Activated B cell treated with CpG ODN at 0.5 μM for 24 hours (primary cell): Measurements from ENCODE around the gene DBN1. TPM values are rescaled to one million over a fixed set of nuclear protein-coding genes. Genes with fewer than 3 reads are reported as not detected.

ENCODE experiments used
- ATAC-seq: fragments of 200-7000 bp; cut with Tn5 transposase; one replicate; pipeline ENCODE4 v1.10.0; 2021; ENCODE audit warnings: low read depth, mild to moderate bottlenecking, moderate library complexity
- CTCF ChIA-PET: fragments of 350-600 bp; sonication (Branson Sonifier 250); formaldehyde crosslinking; loops from one replicate; lab custom pipeline; 2021; ENCODE audit warnings: antibody characterized with exemption; lab: Charles Lee
- POLR2A ChIA-PET: fragments of 350-600 bp; sonication (Branson Sonifier 250); formaldehyde crosslinking; loops from one replicate; lab custom pipeline; 2021; ENCODE audit warnings: antibody characterized with exemption; lab: Charles Lee
- DNase-seq: peaks from one replicate; pipeline ENCODE4 v3.0.0; 2022
- H3K27ac Mint-ChIP-seq: one replicate; pipeline ENCODE4 v1.8.0; 2020; ENCODE audit warnings: mixed read lengths
- H3K27me3 Mint-ChIP-seq: one replicate; pipeline ENCODE4 v1.8.0; 2021; ENCODE audit warnings: mixed read lengths
- H3K36me3 Mint-ChIP-seq: one replicate; pipeline ENCODE4 v1.8.0; 2021; ENCODE audit warnings: low read depth, mixed read lengths
- H3K4me1 Mint-ChIP-seq: one replicate; pipeline ENCODE4 v1.8.0; 2021; ENCODE audit warnings: mixed read lengths
- H3K4me3 Mint-ChIP-seq: one replicate; pipeline ENCODE4 v1.8.0; 2020; ENCODE audit warnings: mild to moderate bottlenecking, mixed read lengths
- H3K9me3 Mint-ChIP-seq: one replicate; pipeline ENCODE4 v1.8.0; 2020; ENCODE audit warnings: mixed read lengths
- intact Hi-C: fragments of 100-400 bp; cut with micrococcal nuclease; formaldehyde crosslinking; loops from one replicate; pipeline ENCODE4 v1.15.1; 2024
- total RNA-seq: library from RNA; stranded (reverse); gene quantifications from 2 replicates; pipeline ENCODE4 v1.2.3, GENCODE V29; 2022
- TF ChIP-seq, protein P1 (sequence below): fragments of 200-600 bp; IDR thresholded peaks from one replicate; pipeline ENCODE4 v1.8.0; 2022; ENCODE audit warnings: antibody characterized with exemption, mild to moderate bottlenecking

The DBN1 gene
- total RNA-seq, 1 donor from 2014 or later = 3.9 TPM

DNA sequence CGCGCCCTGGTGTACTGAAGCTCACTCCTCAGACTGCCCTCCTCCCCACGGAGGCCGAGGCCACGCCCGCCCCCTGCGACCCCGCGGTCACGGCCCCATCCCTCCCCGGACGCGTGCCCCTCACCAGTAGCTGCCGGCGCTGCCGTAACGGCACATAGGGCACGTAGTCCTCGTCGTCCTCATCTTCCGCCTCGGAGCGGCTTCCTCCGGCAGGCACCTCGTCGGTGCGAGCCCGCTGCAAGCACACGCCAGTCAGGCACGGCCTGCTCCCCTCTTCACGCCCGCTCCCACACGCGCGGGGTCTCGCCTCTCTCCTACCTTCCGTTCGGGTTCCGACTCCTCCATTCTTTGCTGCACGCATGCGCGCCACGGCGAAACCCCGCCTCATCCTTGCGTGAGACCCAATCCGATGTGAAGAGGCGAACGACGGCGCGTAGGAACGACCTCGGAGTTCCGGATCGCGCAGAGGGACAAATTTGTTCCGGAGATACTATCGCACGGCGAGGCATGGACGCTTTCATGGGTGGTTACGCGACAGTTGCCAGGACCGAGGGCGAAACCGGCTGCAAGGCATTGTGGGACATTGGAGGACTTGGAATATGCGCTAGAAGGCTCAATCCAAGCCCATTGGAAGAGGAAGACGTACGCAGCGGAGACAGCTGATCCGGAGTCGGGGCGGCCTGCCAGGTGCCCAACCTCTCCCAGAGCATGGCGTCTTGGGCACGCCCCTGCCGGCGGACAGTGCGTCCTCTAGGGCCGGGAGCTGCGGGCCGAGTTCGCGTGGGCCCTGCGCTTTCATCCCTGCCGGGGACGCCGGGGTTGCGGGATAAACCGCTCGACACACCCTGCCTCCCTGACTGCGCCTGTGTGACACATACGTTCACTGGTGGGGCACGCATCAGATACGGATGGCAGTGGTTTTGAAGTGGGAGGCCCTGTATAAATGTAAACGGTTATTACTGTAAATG lies 43.5 kb upstream of the DBN1 start, which contains the start of gene DDX41:
Gene DDX41 (minus strand): TSS at position 361 of the 968 bp plus-strand sequence. CDS start 16 bp downstream, at position 345.
- Mint-ChIP-seq H3K27me3 (no peaks in the 10 kb centered on the region), H3K36me3 (peaks cover 74% of the 10 kb centered on the region), H3K27ac (peak within 1 kb of the TSS; percentile 94), H3K4me3 (peak within 1 kb of the TSS; percentile 98), H3K4me1 (peaks cover 50% of the 10 kb centered on the region), H3K9me3 (no peaks in the 10 kb centered on the region)
- ChIA-PET CTCF (interaction anchor here (1.4 to 3.5 kb wide), 2 partner anchors 16 to 404 kb away, joined by 3 to 21 read pairs; no protein-coding TSS in a partner anchor), POLR2A (interaction anchor here (0.6 to 1.6 kb wide), 4 partner anchors 9 to 1046 kb away, joined by 3 to 9 read pairs (median 4); partner anchors contain the start of gene RNF44)
- peak; percentile 92 for ATAC-seq
- TF ChIP-seq, protein P1, sequence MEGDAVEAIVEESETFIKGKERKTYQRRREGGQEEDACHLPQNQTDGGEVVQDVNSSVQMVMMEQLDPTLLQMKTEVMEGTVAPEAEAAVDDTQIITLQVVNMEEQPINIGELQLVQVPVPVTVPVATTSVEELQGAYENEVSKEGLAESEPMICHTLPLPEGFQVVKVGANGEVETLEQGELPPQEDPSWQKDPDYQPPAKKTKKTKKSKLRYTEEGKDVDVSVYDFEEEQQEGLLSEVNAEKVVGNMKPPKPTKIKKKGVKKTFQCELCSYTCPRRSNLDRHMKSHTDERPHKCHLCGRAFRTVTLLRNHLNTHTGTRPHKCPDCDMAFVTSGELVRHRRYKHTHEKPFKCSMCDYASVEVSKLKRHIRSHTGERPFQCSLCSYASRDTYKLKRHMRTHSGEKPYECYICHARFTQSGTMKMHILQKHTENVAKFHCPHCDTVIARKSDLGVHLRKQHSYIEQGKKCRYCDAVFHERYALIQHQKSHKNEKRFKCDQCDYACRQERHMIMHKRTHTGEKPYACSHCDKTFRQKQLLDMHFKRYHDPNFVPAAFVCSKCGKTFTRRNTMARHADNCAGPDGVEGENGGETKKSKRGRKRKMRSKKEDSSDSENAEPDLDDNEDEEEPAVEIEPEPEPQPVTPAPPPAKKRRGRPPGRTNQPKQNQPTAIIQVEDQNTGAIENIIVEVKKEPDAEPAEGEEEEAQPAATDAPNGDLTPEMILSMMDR = no peak
- intact Hi-C loops = loop anchor here (1.0 to 2.0 kb wide), 4 partner anchors 8 to 76 kb away; partner anchors contain the start of genes DOK3, FAM193B, PDLIM7 and TMED9
- DNase-seq = peak; percentile 93

DNA sequence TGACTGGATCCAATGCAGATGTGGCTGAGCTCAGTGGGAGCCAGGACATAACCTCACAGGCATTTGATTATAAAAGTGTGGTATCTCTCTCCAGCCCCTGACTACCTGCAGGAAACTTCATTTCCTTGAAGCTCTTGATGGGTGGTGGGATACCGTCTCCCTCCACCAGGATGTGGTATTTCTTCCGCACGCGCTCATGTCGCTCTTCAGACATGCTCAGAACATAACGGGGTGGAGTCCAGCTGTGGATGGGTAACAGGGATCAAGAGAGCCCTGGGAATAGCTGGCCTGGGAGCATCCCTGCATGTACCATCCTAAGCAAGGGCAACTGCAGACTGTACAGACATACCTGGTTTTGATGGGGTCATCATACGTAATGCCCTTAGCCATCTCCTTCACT lies 42.1 kb upstream of the DBN1 start:
- no peaks in the 10 kb centered on the region for H3K9me3 Mint-ChIP-seq
- DNase-seq (no peak), ATAC-seq (no peak)
- peak overlapping the region; percentile 94 for H3K27ac Mint-ChIP-seq
- intact Hi-C loops = no loop called here
- TF ChIP-seq, protein P1 = no peak
- H3K27me3 Mint-ChIP-seq = no peaks in the 10 kb centered on the region
- peaks cover 75% of the 10 kb centered on the region for H3K36me3 Mint-ChIP-seq
- ChIA-PET CTCF (interaction anchor here (0.8 to 3.5 kb wide), 4 partner anchors 14 to 402 kb away, joined by 3 to 21 read pairs (median 4); no protein-coding TSS in a partner anchor), POLR2A (interaction anchor here (0.8 kb wide), 1 partner anchor 77 kb away, joined by 3 read pairs; no protein-coding TSS in a partner anchor)
- peaks cover 56% of the 10 kb centered on the region for H3K4me1 Mint-ChIP-seq
- H3K4me3 Mint-ChIP-seq = peak overlapping the region; percentile 98

DNA sequence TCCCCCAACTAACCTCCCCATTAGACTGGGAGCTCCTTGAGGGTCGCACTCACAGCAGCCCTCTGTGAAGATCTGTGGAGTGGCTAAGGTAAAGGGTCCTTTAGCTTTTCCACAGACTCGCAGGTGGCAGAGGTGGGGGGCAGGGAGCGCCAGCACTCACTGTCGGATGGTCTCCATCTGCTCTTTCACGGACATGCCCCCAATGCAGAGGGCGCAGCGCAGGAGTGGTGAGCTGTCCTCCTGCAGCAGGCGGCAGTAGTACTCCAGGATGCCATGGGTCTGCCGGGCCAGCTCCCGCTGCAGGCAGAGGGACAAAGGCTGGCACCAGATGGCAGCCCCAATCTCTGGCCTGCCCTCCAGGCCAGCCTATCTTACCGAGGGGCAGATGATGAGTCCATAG lies 41.1 kb upstream of the DBN1 start:
- POLR2A ChIA-PET = no interaction called here
- H3K4me3 Mint-ChIP-seq = peak overlapping the region; percentile 98

GRCh38 chr5:177513500-177513899 lies 40.1 kb upstream of the DBN1 start:
- Mint-ChIP-seq H3K4me3 (no peak overlapping the region), H3K4me1 (peaks cover 62% of the 10 kb centered on the region)
- CTCF ChIA-PET = no interaction called here

More for the DNA sequence above, 41.1 kb upstream of the DBN1 start:
- DNase-seq (no peak), ATAC-seq (no peak)
- intact Hi-C loops = no loop called here
- Mint-ChIP-seq H3K27ac (no peak overlapping the region), H3K4me1 (peaks cover 58% of the 10 kb centered on the region), H3K27me3 (no peaks in the 10 kb centered on the region), H3K36me3 (peaks cover 70% of the 10 kb centered on the region), H3K9me3 (no peaks in the 10 kb centered on the region)
- TF ChIP-seq, protein P1 = no peak
- CTCF ChIA-PET = interaction anchor here (3.5 kb wide), 1 partner anchor 13 kb away, joined by 21 read pairs; no protein-coding TSS in a partner anchor

More at GRCh38 chr5:177513500-177513899, 40.1 kb upstream of the DBN1 start:
- TF ChIP-seq, protein P1 = no peak
- H3K27ac Mint-ChIP-seq = no peak overlapping the region
- no peak for ATAC-seq
- no peaks in the 10 kb centered on the region for H3K9me3 Mint-ChIP-seq
- DNase-seq = no peak
- POLR2A ChIA-PET = no interaction called here
- no peaks in the 10 kb centered on the region for H3K27me3 Mint-ChIP-seq
- peaks cover 67% of the 10 kb centered on the region for H3K36me3 Mint-ChIP-seq
- intact Hi-C loops = no loop called here
